ENCODE data around the gene DNAJB13.

Gene DNAJB13

GRCh38 chr11:73990730-73991129 is 39.9 kb downstream of the DNAJB13 start:
- Histone ChIP-seq H3K4me3 (ENCODE audit: low read length) (peak overlapping the region; percentile 50), H3K4me2 (ENCODE audit: low read length) (peak overlapping the region; percentile 86), H3F3A (ENCODE audit: control insufficient read depth, insufficient read depth) (peaks cover 64% of the 10 kb centered on the region), H3K4me1 (ENCODE audit: control insufficient read depth, low read length) (peaks cover 92% of the 10 kb centered on the region), H3K9me2 (replicated peaks; ENCODE audit: control insufficient read depth, low read length) (no peaks in the 10 kb centered on the region), H3K36me3 (ENCODE audit: control insufficient read depth, low read length) (no peaks in the 10 kb centered on the region), H3K27me3 (ENCODE audit: control insufficient read depth, low read length) (no peaks in the 10 kb centered on the region), H4K20me1 (ENCODE audit: control insufficient read depth, insufficient read depth, low read depth, low read length) (no peaks in the 10 kb centered on the region), H3K27ac (ENCODE audit: low read depth, low read length) (peak overlapping the region; percentile 97), H3K79me2 (ENCODE audit: control insufficient read depth, low read length) (no peaks in the 10 kb centered on the region), H3K9me3 (ENCODE audit: control insufficient read depth, insufficient read depth, low read length) (no peaks in the 10 kb centered on the region)
- TF ChIP-seq, protein P1, sequence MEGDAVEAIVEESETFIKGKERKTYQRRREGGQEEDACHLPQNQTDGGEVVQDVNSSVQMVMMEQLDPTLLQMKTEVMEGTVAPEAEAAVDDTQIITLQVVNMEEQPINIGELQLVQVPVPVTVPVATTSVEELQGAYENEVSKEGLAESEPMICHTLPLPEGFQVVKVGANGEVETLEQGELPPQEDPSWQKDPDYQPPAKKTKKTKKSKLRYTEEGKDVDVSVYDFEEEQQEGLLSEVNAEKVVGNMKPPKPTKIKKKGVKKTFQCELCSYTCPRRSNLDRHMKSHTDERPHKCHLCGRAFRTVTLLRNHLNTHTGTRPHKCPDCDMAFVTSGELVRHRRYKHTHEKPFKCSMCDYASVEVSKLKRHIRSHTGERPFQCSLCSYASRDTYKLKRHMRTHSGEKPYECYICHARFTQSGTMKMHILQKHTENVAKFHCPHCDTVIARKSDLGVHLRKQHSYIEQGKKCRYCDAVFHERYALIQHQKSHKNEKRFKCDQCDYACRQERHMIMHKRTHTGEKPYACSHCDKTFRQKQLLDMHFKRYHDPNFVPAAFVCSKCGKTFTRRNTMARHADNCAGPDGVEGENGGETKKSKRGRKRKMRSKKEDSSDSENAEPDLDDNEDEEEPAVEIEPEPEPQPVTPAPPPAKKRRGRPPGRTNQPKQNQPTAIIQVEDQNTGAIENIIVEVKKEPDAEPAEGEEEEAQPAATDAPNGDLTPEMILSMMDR (IDR thresholded peaks at IDR 0.05; ENCODE audit: low read depth, low read length, poor library complexity, severe bottlenecking) = no peak

DNA sequence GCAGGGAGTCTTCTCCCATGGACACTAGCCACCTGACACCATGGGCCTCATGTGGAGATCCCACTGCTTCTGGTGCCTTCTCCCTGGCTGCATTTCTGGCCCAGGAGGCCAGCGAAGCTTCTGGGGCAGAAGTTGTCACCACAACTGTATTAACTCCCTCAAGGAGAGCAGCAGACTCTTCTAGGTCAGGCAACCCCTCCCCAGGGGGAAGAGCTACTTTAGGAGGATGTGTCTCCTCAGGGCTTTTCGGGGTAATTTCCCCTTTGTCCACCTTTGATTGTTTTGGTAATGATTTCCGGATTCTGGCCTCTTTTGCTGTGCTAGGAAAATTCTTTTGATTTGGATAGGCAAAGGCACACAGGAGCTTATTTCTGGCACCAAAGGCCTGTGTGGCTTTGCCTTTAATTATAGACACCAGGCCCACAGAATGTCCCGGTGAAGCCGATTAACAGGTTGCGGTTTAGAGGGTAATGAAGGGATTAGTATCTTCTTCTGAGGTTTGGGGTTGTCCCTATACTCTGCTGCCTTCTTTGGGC is 40.7 kb downstream of the DNAJB13 start:
- Histone ChIP-seq H3K9me2 (replicated peaks; ENCODE audit: control insufficient read depth, low read length) (no peaks in the 10 kb centered on the region), H3K27ac (ENCODE audit: low read depth, low read length) (peak overlapping the region; percentile 97), H3F3A (ENCODE audit: control insufficient read depth, insufficient read depth) (peaks cover 72% of the 10 kb centered on the region), H3K27me3 (ENCODE audit: control insufficient read depth, low read length) (no peaks in the 10 kb centered on the region), H3K79me2 (ENCODE audit: control insufficient read depth, low read length) (no peaks in the 10 kb centered on the region), H3K4me1 (ENCODE audit: control insufficient read depth, low read length) (peaks cover 92% of the 10 kb centered on the region), H3K36me3 (ENCODE audit: control insufficient read depth, low read length) (no peaks in the 10 kb centered on the region), H4K20me1 (ENCODE audit: control insufficient read depth, insufficient read depth, low read depth, low read length) (no peaks in the 10 kb centered on the region), H3K9me3 (ENCODE audit: control insufficient read depth, insufficient read depth, low read length) (no peaks in the 10 kb centered on the region), H3K4me2 (ENCODE audit: low read length) (peak overlapping the region; percentile 86), H3K4me3 (ENCODE audit: low read length) (peak overlapping the region; percentile 50)
- TF ChIP-seq EZH2phosphoT487 (IDR thresholded peaks at IDR 0.05; ENCODE audit: borderline replicate concordance, low read length) = no peak
- TF ChIP-seq, protein P1 (IDR thresholded peaks at IDR 0.05; ENCODE audit: low read depth, low read length, poor library complexity, severe bottlenecking) = no peak

GRCh38 chr11:73995247-73995646 is 44.4 kb downstream of the DNAJB13 start:
- TF ChIP-seq, protein P1 (IDR thresholded peaks at IDR 0.05; ENCODE audit: low read depth, low read length, poor library complexity, severe bottlenecking) = no peak
- no peak for TF ChIP-seq EZH2phosphoT487 (IDR thresholded peaks at IDR 0.05; ENCODE audit: borderline replicate concordance, low read length)
- Histone ChIP-seq H3K27me3 (ENCODE audit: control insufficient read depth, low read length) (no peaks in the 10 kb centered on the region), H3K4me2 (ENCODE audit: low read length) (peak overlapping the region; percentile 85), H3K9me3 (ENCODE audit: control insufficient read depth, insufficient read depth, low read length) (no peaks in the 10 kb centered on the region), H3K4me1 (ENCODE audit: control insufficient read depth, low read length) (peaks cover 100% of the 10 kb centered on the region), H3K9me2 (replicated peaks; ENCODE audit: control insufficient read depth, low read length) (no peaks in the 10 kb centered on the region), H3K36me3 (ENCODE audit: control insufficient read depth, low read length) (no peaks in the 10 kb centered on the region), H3K79me2 (ENCODE audit: control insufficient read depth, low read length) (no peaks in the 10 kb centered on the region), H4K20me1 (ENCODE audit: control insufficient read depth, insufficient read depth, low read depth, low read length) (no peaks in the 10 kb centered on the region), H3K27ac (ENCODE audit: low read depth, low read length) (peak overlapping the region; percentile 97), H3K4me3 (ENCODE audit: low read length) (peak overlapping the region; percentile 63), H3F3A (ENCODE audit: control insufficient read depth, insufficient read depth) (peaks cover 73% of the 10 kb centered on the region)

All from DOHH2 (cell line).